Activated CD4-positive, alpha-beta T cell treated with anti-CD3 and anti-CD28 coated beads, Interleukin-2, amount 10 ng/mL, durations not matched to agents 7 days and 5 days (primary cell): ENCODE data around the gene SERTAD1. TPM values are rescaled to one million over a fixed set of nuclear protein-coding genes. Genes with fewer than 3 reads are reported as not detected.
"Not testable (repeated sequence)": the region's sequence is repeated elsewhere in the genome, so short reads cannot be mapped to it uniquely, and the experiment has no call there.

Source experiments
- CTCF ChIA-PET: fragments of 350-600 bp; sonication (Branson Sonifier 250); formaldehyde crosslinking; loops from one replicate; lab custom pipeline; 2021; ENCODE audit warnings: antibody characterized with exemption; lab: Charles Lee
- POLR2A ChIA-PET: fragments of 350-600 bp; sonication (Branson Sonifier 250); formaldehyde crosslinking; loops from one replicate; lab custom pipeline; 2021; ENCODE audit warnings: antibody characterized with exemption; lab: Charles Lee
- DNase-seq: peaks from one replicate; pipeline ENCODE4 v3.0.0-alpha.2; 2020
- H3K27ac Mint-ChIP-seq: one replicate; pipeline ENCODE4 v1.8.0; 2021; ENCODE audit warnings: mild to moderate bottlenecking, moderate library complexity, mixed read lengths
- H3K27me3 Mint-ChIP-seq: one replicate; pipeline ENCODE4 v1.8.0; 2021; ENCODE audit warnings: mixed read lengths
- H3K36me3 Mint-ChIP-seq: one replicate; pipeline ENCODE4 v1.8.0; 2021; ENCODE audit warnings: low read depth, mixed read lengths
- H3K4me1 Mint-ChIP-seq: one replicate; pipeline ENCODE4 v1.8.0; 2021; ENCODE audit warnings: mixed read lengths
- H3K4me3 Mint-ChIP-seq: one replicate; pipeline ENCODE4 v1.8.0; 2021; ENCODE audit warnings: mild to moderate bottlenecking, moderate library complexity, mixed read lengths
- H3K9me3 Mint-ChIP-seq: one replicate; pipeline ENCODE4 v1.8.0; 2021; ENCODE audit warnings: mixed read lengths
- total RNA-seq, 2 experiments: library from RNA; stranded (reverse); gene quantifications; one replicate each; pipeline ENCODE4 v1.2.3, GENCODE V29; 2021

SERTAD1 gene
- total RNA-seq, 2 experiments from 2014 or later = 6.2 to 9.7 TPM

DNA sequence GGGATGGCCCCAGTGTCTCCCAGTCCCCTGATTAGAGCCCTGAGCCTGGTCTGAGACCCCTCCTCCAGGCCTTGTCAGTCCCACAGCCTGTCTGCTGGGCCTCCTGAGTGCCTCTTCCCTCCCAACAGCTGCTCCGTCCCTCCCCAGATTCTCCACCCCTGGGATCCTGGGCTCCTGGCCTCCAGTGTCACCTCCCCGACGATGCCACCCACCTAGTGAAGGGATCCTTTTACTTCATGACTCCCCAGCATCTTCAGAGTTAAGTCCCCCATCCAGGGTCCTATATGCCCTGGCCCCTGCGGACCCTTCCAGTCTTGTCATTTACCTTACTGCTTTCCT lies 8.2 kb downstream of the SERTAD1 start:
- POLR2A ChIA-PET = no interaction called here
- H3K4me3 Mint-ChIP-seq = no peak overlapping the region
- no peaks in the 10 kb centered on the region for H3K9me3 Mint-ChIP-seq
- H3K4me1 Mint-ChIP-seq = peaks cover 47% of the 10 kb centered on the region
- H3K27ac Mint-ChIP-seq = peak overlapping the region; percentile 34
- CTCF ChIA-PET = interaction anchor here (1.3 to 1.5 kb wide), 2 partner anchors 8 to 14 kb away, joined by 4 to 5 read pairs; partner anchors contain the start of gene SERTAD1
- H3K27me3 Mint-ChIP-seq = no peaks in the 10 kb centered on the region
- H3K36me3 Mint-ChIP-seq = peaks cover 4% of the 10 kb centered on the region
- no peak for DNase-seq

DNA sequence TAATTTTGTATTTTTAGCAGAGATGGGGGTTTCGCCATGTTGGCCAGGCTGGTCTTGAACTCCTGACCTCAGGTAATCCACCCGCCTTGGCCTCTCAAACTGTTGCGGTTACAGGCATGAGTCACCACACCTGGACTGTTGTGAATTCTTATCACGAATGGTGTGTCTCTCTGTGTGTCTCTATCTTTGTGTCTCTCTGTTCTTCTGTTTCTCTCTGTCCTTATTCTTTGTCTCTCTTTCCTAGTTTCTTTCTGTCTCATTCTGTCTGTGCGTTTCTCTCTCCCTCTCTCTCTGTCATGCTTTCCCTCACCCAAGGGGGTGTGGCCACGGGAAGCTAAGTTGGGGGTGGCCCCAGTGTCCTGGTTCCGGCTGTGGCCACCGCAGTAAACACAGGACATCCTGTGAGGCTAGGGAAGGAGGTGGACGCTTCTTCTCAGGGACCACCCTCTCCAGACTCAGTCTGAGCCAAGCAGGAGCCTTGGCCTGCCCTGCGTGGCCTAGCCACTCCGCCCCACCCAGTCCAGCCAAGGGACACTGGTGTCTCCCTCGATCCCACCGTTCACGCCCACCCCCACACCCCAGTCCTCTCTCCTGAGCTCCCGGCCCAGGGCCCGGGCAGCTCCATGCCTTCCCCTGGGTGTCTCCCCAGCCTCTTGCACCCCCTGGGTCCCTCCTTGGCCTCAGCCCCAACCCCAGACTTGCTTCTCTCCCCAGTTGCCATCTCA lies 8.7 kb downstream of the SERTAD1 start:
- no peak overlapping the region for H3K4me3 Mint-ChIP-seq
- no peaks in the 10 kb centered on the region for H3K36me3 Mint-ChIP-seq
- H3K9me3 Mint-ChIP-seq = no peaks in the 10 kb centered on the region
- no peaks in the 10 kb centered on the region for H3K27me3 Mint-ChIP-seq
- ChIA-PET POLR2A (no interaction called here), CTCF (interaction anchor here (1.3 to 1.9 kb wide), 4 partner anchors 8 to 13 kb away, joined by 4 to 7 read pairs (median 5); partner anchors contain the start of gene SERTAD1)
- peaks cover 41% of the 10 kb centered on the region for H3K4me1 Mint-ChIP-seq
- H3K27ac Mint-ChIP-seq = peak overlapping the region; percentile 63
- no peak for DNase-seq

DNA sequence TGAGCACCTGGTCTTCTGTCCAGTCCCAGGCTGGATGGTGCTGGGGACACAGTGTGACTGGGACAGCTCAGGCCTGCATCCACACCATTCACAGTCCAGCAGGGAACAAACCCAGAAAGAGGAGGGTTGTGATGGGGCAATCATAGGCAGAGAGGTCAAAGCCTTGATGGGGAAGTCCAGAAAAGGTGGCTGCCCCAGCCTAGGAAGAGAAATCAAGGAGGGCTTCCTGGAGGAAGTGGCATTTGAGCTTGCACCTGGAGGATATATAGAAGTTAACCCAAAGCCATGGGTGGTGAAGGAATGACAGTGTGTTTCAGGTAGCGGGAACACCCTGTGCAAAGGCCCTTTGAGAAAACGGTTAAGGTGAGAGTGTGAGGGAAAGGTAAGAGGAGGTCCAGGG lies 10.0 kb downstream of the SERTAD1 start:
- POLR2A ChIA-PET = no interaction called here

DNA sequence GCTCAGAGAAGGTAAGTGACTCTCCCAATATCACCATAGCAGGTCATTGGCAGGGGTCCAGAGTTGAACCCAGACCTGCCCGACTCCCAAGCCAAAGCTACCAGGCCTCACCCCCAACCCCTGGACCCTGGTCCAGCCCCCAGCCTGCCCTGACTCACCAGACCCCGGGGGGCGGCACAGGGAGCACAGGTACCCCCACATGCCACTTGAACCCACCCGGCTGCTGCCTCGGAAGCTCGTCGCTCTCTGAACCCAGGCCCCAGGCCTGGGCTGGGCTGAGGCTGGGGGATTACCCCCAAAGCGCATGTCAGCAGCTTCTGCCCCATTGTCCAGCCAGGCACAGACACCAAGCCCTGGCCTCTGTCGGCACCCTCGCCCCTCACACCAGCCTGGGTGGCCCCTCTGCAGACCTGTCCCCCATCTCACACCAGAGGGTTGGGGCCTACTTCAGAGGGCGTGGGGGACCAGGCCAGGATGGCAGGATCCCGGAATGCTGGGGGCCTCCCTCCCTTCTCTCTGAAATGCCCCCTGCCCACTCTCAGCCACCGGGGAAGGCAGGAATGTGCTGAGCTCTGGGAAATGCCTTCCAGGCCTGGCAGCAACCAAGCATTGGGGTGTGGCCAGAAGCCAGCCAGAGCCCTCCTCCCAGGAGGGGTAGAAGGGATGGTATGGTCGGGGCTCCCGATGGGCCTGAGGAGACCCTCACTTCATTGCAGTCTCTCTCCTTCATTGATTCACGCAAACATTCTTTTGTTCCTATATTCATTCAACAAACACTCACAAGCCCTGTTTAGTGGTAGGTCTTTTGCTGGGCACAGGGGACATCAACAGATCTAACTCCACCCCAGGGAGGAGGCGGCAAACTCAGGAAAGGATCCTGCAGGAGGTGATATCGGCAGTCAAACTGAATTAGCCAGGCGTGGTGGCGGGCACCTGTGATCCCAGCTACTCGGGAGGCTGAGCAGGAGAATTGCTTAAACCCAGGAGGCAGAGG lies 11.0 kb downstream of the SERTAD1 start:
- H3K4me1 Mint-ChIP-seq = peaks cover 31% of the 10 kb centered on the region
- CTCF ChIA-PET = interaction anchor here (0.8 to 2.8 kb wide), 5 partner anchors 10 to 332 kb away, joined by 3 to 10 read pairs (median 3); no protein-coding TSS in a partner anchor
- no peaks in the 10 kb centered on the region for H3K27me3 Mint-ChIP-seq
- no peak overlapping the region for H3K27ac Mint-ChIP-seq
- no peak overlapping the region for H3K4me3 Mint-ChIP-seq
- H3K9me3 Mint-ChIP-seq = no peaks in the 10 kb centered on the region
- no peak for DNase-seq
- H3K36me3 Mint-ChIP-seq = no peaks in the 10 kb centered on the region
- POLR2A ChIA-PET = no interaction called here

More for the DNA sequence above, 10.0 kb downstream of the SERTAD1 start:
- no peak overlapping the region for H3K4me3 Mint-ChIP-seq
- no peaks in the 10 kb centered on the region for H3K9me3 Mint-ChIP-seq
- no peak overlapping the region for H3K27ac Mint-ChIP-seq
- peaks cover 36% of the 10 kb centered on the region for H3K4me1 Mint-ChIP-seq
- DNase-seq = no peak
- CTCF ChIA-PET = interaction anchor here (1.3 to 2.8 kb wide), 3 partner anchors 8 to 12 kb away, joined by 5 to 10 read pairs (median 7); no protein-coding TSS in a partner anchor
- no peaks in the 10 kb centered on the region for H3K27me3 Mint-ChIP-seq
- H3K36me3 Mint-ChIP-seq = no peaks in the 10 kb centered on the region

DNA sequence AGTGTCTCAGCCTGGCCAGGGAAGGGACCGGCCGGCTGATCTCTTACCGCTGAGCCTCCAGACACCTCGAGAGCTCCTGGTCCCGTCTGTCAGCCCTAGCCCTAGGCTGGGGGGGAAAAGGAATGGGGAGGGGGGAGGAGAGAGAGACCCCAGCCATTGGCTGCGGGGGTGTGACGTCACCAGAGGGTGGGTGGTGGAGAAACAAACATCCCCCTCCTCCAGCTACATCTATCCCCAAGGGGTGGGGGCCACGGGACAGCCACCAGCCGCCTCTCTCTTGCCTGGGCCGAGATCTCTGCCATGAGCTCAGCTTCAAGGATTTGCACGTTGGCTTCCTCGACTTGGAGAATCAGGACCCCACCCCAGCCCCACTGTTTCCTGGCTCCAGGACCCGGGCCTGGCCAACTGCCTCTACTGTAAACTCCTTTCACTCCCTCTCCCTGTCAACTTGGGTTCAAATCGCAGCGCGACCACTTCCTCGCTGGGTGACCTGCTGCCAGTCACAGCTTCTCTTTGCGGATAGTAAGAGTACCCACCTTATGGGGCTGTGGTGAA lies 12.4 kb downstream of the SERTAD1 start, which contains the start of gene PRX:
PRX (minus strand) TSS at position 88 of the 555 bp plus-strand sequence. CDS start 5,446 bp downstream, outside the sequence.
- ChIA-PET POLR2A (interaction anchor here (0.6 kb wide), 1 partner anchor 26 kb away, joined by 5 read pairs; no protein-coding TSS in a partner anchor), CTCF (interaction anchor here (1.1 to 2.8 kb wide), 3 partner anchors 11 to 14 kb away, joined by 3 to 10 read pairs (median 5); no protein-coding TSS in a partner anchor)
- Mint-ChIP-seq H3K4me3 (no peak within 1 kb of the TSS), H3K4me1 (peaks cover 26% of the 10 kb centered on the region), H3K27me3 (no peaks in the 10 kb centered on the region), H3K27ac (peak within 1 kb of the TSS; percentile 57), H3K9me3 (no peaks in the 10 kb centered on the region), H3K36me3 (no peaks in the 10 kb centered on the region)
- no peak for DNase-seq

DNA sequence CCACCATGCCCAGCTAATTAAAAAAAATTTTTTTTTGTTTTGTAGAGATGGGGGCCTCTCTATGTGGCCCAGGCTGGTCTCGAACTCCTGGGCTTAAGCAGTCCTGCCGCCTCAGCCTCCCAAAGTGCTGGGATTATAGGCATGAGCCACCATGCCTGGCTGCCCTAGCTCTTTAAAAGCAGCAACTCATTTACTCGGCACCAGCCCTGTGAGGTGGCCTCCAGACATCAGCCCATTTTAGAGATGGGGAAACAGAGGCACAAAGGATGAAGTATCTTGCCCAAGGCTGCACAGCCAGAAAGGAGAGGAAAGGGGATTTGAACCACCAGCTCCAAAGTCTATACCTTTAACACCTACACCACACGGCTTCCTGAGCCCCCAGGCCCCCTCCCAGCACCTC lies 12.9 kb downstream of the SERTAD1 start:
- no peaks in the 10 kb centered on the region for H3K36me3 Mint-ChIP-seq
- CTCF ChIA-PET = interaction anchor here (0.6 to 3.8 kb wide), 3 partner anchors 8 to 241 kb away, joined by 3 to 19 read pairs (median 5); no protein-coding TSS in a partner anchor

DNA sequence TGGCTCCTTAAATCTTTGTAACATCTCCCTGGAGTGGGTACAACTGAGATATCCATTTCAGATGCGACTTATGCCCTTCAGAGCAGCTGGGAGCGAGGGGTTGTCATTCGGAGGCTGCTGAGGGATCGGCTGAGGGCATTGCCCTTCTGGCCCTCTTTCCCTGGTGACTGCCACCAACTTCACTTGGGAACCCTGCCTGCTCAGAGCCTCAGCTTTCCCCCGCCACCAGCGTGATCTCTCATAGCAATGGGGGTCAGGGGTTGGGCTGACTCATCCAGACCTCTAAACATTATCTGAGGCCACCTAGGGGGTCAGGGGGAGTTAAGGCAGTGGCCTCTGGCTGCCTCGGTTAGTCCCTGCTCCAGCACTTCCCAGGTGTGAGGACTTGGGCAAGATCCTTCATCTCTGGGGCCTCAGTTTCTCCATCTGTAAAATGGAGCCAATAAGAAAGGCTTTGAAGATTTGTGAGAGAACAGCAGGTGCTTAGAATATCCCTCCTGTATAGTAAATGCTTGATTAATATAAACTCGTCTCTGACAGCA lies 13.8 kb downstream of the SERTAD1 start:
- H3K27me3 Mint-ChIP-seq = no peaks in the 10 kb centered on the region

More for the DNA sequence above, 12.9 kb downstream of the SERTAD1 start:
- POLR2A ChIA-PET = no interaction called here
- peaks cover 26% of the 10 kb centered on the region for H3K4me1 Mint-ChIP-seq
- H3K4me3 Mint-ChIP-seq = no peak overlapping the region
- no peak overlapping the region for H3K27ac Mint-ChIP-seq
- DNase-seq = no peak
- H3K27me3 Mint-ChIP-seq = no peaks in the 10 kb centered on the region
- H3K9me3 Mint-ChIP-seq = no peaks in the 10 kb centered on the region

DNA sequence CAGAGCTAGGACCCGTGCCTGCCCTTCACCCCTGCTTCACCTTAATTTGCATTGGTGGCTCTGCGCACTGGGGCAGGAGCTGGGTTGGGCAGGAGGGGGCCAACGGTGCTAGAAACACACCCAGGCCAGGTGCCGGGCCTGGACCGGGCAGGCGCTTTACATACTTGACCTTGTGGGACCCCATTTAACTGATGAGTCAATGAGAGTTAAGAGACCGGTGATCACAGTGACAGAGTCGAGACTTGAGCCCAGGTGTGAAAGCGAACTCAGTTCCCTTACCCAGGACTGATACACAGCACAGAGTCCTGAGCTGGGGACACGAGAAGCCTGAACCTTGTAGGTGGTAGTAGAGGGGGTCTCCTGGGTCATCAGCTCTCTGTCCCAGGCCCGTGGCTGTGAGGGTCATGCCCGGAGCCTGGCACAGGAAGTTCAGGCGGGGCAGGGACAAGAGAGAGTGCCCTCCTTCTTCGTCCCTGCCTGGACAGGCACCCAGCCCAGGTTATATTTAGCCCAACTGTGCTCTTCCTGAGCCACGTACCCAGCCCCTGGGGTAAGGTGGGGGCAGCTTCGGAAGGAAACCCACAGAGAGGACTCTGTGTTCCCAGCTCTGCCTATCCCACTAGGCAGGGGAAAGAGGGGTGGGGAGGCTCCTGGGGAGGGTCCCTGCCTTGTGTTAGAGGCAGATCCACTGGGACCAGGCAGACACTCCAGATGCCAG lies 14.5 kb downstream of the SERTAD1 start:
- Mint-ChIP-seq H3K4me1 (peaks cover 16% of the 10 kb centered on the region), H3K27ac (no peak overlapping the region), H3K9me3 (no peaks in the 10 kb centered on the region), H3K4me3 (no peak overlapping the region), H3K27me3 (no peaks in the 10 kb centered on the region), H3K36me3 (no peaks in the 10 kb centered on the region)
- CTCF ChIA-PET = interaction anchor here (0.8 to 3.8 kb wide), 2 partner anchors 9 to 63 kb away, joined by 3 to 19 read pairs; partner anchors contain the start of genes C19orf47 and PLD3
- POLR2A ChIA-PET = no interaction called here
- no peak for DNase-seq

More for the DNA sequence above, 13.8 kb downstream of the SERTAD1 start:
- Mint-ChIP-seq H3K27ac (no peak overlapping the region), H3K9me3 (no peaks in the 10 kb centered on the region), H3K4me1 (peaks cover 22% of the 10 kb centered on the region), H3K4me3 (no peak overlapping the region), H3K36me3 (no peaks in the 10 kb centered on the region)
- ChIA-PET POLR2A (no interaction called here), CTCF (interaction anchor here (0.6 to 3.8 kb wide), 4 partner anchors 9 to 240 kb away, joined by 3 to 19 read pairs (median 4); partner anchors contain the start of genes C19orf47 and PLD3)
- no peak for DNase-seq

DNA sequence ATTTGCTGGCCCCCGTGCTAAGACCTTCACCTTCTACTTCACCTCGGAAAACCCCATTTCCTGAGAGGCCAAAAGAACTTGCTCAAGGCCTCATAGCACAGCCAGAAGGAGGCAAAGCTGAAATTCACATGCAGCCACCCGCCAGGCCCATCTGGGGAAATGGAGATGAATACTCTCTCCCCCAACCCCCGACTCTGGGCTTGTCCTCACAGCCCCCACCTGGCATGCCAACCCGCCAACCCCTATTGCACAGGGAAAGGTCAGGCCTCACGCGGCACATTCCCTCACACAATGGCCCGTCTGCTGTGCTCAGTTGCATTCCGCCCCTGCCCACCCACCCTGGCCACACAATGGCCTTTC lies 15.8 kb downstream of the SERTAD1 start:
- no peak overlapping the region for H3K4me3 Mint-ChIP-seq
- DNase-seq = no peak
- ChIA-PET POLR2A (no interaction called here), CTCF (interaction anchor here (3.8 kb wide), 1 partner anchor 11 kb away, joined by 19 read pairs; no protein-coding TSS in a partner anchor)
- H3K36me3 Mint-ChIP-seq = no peaks in the 10 kb centered on the region
- peaks cover 11% of the 10 kb centered on the region for H3K4me1 Mint-ChIP-seq
- no peaks in the 10 kb centered on the region for H3K9me3 Mint-ChIP-seq
- no peak overlapping the region for H3K27ac Mint-ChIP-seq
- no peaks in the 10 kb centered on the region for H3K27me3 Mint-ChIP-seq

DNA sequence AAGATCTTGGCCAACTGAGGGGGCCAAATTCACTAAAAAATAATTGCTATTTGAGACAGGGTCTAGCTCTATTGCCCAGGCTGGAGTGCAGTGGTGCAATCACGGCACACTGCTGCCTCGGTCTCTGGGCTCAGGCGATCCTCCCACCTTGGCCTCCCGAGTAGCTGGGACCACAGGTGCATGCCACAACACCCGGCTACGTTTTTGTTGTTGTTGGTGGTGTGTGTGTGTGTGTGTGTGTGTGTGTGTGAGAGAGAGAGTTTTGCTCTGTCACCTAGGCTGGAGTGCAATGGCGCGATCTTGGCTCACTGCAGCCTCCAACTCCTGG lies 17.2 kb downstream of the SERTAD1 start:
- H3K4me3 Mint-ChIP-seq, DNase-seq, POLR2A ChIA-PET, H3K27ac Mint-ChIP-seq, H3K36me3 Mint-ChIP-seq, H3K9me3 Mint-ChIP-seq, H3K27me3 Mint-ChIP-seq: not testable (repeated sequence)
- CTCF ChIA-PET = interaction anchor here (1.2 kb wide), 1 partner anchor 12 kb away, joined by 4 read pairs; no protein-coding TSS in a partner anchor
- peaks cover 20% of the 10 kb centered on the region for H3K4me1 Mint-ChIP-seq

DNA sequence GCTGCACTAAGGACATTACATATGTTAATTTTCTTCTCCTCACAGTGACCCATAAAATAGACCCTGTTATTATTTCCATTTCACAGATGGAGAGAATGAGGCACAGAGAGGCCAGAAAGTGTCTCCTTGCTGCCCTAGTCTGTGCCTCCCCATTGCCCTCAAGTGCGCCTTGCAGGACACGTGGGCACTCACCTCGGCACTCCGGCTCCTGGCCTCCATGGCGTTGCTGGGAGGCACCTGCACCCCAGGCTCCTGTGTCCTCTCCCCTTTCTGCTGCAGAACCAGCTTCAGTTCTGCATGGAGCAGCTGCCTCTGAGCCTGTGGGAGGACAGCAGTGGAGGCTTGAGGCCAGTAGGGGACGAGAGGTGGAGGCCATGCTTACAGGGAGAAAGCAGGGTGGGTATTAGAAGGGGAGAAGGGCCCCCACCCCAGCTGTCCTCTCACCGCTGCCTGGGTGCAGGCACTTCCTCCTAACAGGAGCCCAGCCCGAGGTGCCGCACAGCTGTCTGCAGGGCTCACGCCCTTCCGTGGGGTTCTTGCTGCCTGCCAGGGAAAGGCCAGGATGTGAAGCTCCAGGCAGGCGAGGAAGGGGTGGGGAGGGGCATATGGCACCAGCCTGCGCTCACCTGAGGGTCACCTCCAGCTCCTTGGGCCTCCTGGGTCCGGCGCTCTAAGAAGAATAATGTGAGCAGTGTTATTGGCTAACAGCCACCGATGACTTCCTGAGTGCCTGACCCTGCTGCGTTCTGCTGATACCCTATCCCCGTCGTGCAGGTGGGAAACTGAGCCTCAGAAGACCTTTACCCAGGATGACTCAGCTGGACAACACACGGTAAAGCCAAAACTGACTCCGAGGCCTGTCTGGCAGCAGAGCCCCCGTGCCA lies 17.8 kb downstream of the SERTAD1 start:
- Mint-ChIP-seq H3K4me1 (peaks cover 25% of the 10 kb centered on the region), H3K27ac (no peak overlapping the region), H3K27me3 (no peaks in the 10 kb centered on the region), H3K36me3 (no peaks in the 10 kb centered on the region), H3K9me3 (no peaks in the 10 kb centered on the region), H3K4me3 (no peak overlapping the region)
- CTCF ChIA-PET = interaction anchor here (0.6 to 1.4 kb wide), 5 partner anchors 8 to 1037 kb away, joined by 3 to 5 read pairs (median 5); no protein-coding TSS in a partner anchor
- DNase-seq = no peak
- POLR2A ChIA-PET = no interaction called here
